ENCODE measurements around the gene ADD1.
A peak's percentile ranks its signal among the peaks of the same experiment; 100 is the strongest.

ADD1 gene

DNA sequence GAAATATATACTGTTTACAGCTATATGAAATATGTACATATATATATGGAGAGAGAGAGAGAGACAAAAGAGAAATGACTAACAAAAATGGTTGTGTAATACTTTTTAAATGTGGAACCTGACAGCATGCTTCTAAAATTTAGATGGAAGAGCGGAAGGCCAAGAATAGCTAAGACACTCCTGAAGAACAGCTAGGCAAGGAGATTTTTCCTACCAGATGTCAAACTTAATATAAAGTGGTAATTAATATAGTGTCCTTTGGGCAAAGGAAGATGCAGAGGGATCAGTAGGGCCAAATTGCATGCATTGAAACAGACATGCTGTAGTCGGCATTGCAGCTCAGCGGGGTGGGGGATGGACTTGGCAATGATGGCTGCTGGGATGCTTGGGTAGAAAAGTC, 45.2 kb downstream of the ADD1 start:
- DNase-seq (ENCODE audit: low read depth) = no peak
- TF ChIP-seq, protein P1, sequence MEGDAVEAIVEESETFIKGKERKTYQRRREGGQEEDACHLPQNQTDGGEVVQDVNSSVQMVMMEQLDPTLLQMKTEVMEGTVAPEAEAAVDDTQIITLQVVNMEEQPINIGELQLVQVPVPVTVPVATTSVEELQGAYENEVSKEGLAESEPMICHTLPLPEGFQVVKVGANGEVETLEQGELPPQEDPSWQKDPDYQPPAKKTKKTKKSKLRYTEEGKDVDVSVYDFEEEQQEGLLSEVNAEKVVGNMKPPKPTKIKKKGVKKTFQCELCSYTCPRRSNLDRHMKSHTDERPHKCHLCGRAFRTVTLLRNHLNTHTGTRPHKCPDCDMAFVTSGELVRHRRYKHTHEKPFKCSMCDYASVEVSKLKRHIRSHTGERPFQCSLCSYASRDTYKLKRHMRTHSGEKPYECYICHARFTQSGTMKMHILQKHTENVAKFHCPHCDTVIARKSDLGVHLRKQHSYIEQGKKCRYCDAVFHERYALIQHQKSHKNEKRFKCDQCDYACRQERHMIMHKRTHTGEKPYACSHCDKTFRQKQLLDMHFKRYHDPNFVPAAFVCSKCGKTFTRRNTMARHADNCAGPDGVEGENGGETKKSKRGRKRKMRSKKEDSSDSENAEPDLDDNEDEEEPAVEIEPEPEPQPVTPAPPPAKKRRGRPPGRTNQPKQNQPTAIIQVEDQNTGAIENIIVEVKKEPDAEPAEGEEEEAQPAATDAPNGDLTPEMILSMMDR (IDR thresholded peaks at IDR 0.05; ENCODE audit: insufficient read depth, low read depth, low read length, missing control alignments) = no peak
- no peak overlapping the region for H3K4me3 ChIP-seq (ENCODE audit: low read length)

DNA sequence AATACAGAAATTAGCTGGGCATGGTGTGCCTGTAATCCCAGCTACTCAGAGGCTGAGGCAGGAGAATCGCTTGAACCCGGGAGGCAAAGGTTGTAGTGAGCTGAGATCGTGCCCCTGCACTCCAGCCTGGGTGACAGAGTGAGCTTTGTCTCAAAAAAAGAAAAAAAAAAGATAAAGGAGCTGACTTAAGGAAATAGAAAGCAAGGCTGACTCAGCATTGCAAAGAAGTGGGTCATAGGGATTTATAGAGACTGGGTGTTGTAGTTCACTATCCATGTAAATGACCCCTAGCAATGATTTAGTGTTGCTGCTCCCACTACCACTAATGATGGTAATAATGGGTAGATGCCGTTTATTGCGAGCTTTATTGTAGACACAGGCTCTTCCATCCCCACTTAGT, 47.6 kb downstream of the ADD1 start:
- H3K4me3 ChIP-seq (ENCODE audit: low read length) = no peak overlapping the region
- DNase-seq (ENCODE audit: low read depth) = peak; percentile 47
- TF ChIP-seq, protein P1 (IDR thresholded peaks at IDR 0.05; ENCODE audit: insufficient read depth, low read depth, low read length, missing control alignments) = no peak

DNA sequence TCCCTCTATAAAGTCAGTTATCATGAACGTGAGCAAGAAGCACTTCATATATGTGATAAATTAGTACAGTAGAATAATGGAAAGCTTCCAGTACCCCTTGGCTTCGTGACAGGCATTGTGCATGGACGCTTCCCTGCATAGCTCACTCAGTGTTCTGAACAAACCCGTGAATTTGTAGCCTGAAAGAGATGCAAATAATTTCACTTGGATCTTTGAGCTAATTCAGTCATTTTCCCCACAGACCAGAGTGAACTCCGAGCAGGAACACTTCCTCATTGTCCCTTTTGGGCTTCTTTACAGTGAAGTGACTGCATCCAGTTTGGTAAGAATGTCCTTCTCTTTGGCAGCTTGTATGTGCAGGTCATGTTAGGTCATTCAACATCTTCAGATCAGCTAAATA, 50.1 kb downstream of the ADD1 start:
- TF ChIP-seq, protein P1 (IDR thresholded peaks at IDR 0.05; ENCODE audit: insufficient read depth, low read depth, low read length, missing control alignments) = no peak
- DNase-seq (ENCODE audit: low read depth) = no peak

DNA sequence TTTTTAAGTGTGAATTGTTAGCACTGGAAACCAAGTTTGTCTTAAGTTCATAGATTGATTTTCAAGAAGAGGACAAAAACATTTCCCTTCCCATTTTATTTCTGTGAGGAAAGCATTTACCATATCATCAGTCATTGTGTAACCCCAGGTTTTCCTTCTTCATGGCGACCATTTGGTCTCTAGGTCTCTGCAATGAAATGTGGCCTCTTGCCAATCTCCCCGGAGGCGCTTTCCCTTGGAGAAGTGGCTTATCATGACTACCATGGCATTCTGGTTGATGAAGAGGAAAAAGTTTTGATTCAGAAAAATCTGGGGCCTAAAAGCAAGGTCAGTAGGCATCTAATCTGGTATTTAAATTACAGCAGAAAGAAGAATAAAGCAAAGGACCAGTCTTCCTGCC, 54.4 kb downstream of the ADD1 start:
- peak; percentile 15 for DNase-seq (ENCODE audit: low read depth)
- H3K4me3 ChIP-seq (ENCODE audit: low read length) = no peak overlapping the region
- TF ChIP-seq, protein P1 (IDR thresholded peaks at IDR 0.05; ENCODE audit: insufficient read depth, low read depth, low read length, missing control alignments) = no peak

More for the DNA sequence above, 50.1 kb downstream of the ADD1 start:
- no peak overlapping the region for H3K4me3 ChIP-seq (ENCODE audit: low read length)

DNA sequence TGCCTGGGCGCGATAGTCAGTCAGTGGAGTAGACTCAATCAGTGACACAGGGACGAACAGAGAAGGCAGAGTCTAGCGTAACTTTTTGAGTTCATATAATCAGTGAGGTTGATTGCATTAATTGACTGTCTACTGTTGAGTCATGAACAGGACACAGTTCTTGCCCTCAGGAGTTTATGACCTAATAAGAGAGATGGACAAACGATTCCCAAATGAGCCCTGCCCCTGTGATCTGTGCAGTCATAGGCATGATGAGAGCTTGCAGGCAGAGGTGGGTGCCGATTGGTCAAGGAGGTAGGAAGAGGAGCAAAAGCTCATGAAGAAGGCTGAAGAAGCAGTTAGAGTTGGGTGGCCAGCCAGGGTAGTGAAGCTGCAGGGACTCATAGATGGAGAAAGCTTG, 57.1 kb downstream of the ADD1 start:
- DNase-seq (ENCODE audit: low read depth) = peak; percentile 57
- H3K4me3 ChIP-seq (ENCODE audit: low read length) = no peak overlapping the region
- TF ChIP-seq, protein P1 (IDR thresholded peaks at IDR 0.05; ENCODE audit: insufficient read depth, low read depth, low read length, missing control alignments) = no peak

DNA sequence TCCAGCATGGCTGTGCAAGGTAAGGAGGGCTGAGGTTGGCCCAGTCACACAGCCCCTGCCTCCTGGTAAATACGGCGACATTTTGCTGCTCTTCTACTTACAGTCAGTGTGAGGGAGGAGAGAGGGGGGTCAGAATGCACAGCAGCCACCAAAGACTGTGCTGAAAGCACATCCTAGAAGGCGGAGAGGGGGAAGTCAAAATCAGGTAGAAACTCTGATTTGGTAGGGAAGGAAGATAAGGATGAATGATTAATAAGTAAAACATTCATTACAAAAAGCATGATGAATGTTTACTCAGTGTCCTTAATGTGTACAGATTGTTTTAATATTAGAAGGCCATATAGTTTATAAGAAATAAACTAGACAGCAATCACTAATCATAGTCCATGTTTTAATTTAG, 57.5 kb downstream of the ADD1 start:
- H3K4me3 ChIP-seq (ENCODE audit: low read length) = no peak overlapping the region
- TF ChIP-seq, protein P1 (IDR thresholded peaks at IDR 0.05; ENCODE audit: insufficient read depth, low read depth, low read length, missing control alignments) = no peak
- no peak for DNase-seq (ENCODE audit: low read depth)

DNA sequence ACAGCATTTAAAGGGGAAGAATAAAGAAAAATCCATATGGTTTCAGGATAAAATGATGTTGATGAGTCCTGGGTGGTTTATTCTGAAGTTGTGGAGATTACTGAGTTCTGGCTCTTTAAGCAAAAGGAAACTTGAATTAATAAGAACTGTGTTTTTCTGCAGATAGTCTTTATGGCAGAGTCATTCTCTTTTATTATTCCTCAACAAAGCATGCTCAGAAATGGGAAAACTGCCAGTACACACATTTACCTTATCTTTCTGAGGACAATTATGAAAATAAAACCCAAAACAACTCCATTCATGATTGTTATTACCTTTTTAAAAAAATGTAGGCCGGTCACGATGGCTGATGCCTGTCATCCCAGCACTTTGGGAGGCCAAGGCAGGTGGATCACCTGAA, 58.5 kb downstream of the ADD1 start:
- H3K4me3 ChIP-seq (ENCODE audit: low read length) = no peak overlapping the region
- no peak for DNase-seq (ENCODE audit: low read depth)
- TF ChIP-seq, protein P1 (IDR thresholded peaks at IDR 0.05; ENCODE audit: insufficient read depth, low read depth, low read length, missing control alignments) = no peak
